GM18498 (cell line): Measurements from ENCODE around the gene C11orf21.
"Not testable (repeated sequence)": the region's sequence is repeated elsewhere in the genome, so short reads cannot be mapped to it uniquely, and the experiment has no call there.

ENCODE experiments used
- ATAC-seq: cut with Tn5 transposase; IDR thresholded peaks from one replicate; pipeline ENCODE4 v1.9.1; 2021; ENCODE audit warnings: mild to moderate bottlenecking, moderate library complexity; ENCODE audit not compliant: unreplicated experiment

The C11orf21 gene

GRCh38 chr11:2301631-2302305, at the start of gene C11orf21, which contains the start of gene TSPAN32:
Gene C11orf21, minus strand, starts transcription at chr11:2301918. Its CDS starts 110 bp downstream, at chr11:2301808.
Gene TSPAN32, plus strand, starts transcription at chr11:2302013. Its CDS starts 137 bp downstream, at chr11:2302150.
- peak; percentile 75 for ATAC-seq

DNA sequence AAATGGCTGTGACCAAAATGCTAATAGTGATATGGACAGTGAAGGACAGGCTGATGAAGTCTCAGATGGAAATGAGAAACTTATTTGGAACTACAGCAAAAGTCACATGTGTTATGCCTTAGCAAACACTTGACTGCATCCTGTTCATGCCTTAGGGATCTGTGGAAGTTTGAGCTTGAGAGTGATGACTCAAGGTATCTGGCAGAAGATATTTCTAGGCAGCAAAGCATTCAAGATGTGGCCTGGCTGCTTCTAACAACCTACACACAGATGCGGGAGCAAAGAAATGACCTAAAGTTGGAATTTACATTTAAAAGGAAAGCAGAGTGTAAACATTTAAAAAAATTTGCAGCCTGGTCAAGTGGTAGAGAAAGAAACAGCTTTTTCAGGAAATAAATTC, 47.3 kb upstream of the C11orf21 start:
- no peak for ATAC-seq

DNA sequence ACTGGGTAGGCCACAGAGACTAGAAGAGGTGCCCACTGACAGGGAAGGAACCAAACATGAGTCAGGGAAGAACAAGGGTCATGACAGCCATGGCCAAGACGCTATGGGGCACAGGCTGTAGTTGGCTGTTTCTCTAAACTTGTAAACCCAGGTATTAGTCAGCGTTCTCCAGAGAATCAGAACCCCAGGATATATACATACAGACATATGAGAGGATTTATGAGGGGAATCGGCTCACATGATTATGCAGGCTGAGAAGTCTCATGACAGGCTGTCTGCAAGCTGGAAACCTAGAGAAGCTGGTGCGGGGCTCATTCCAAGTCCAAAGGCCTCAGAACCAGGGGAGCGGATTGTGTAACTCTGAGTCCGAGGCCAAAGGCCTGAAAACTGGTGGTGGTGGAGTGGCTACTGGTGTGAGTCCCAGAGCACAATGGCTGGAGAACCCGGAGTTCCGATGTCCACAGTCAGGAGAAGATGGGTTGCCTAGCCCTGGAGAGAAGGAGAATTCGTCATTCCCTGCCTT, 45.7 kb upstream of the C11orf21 start:
- ATAC-seq: no peak

DNA sequence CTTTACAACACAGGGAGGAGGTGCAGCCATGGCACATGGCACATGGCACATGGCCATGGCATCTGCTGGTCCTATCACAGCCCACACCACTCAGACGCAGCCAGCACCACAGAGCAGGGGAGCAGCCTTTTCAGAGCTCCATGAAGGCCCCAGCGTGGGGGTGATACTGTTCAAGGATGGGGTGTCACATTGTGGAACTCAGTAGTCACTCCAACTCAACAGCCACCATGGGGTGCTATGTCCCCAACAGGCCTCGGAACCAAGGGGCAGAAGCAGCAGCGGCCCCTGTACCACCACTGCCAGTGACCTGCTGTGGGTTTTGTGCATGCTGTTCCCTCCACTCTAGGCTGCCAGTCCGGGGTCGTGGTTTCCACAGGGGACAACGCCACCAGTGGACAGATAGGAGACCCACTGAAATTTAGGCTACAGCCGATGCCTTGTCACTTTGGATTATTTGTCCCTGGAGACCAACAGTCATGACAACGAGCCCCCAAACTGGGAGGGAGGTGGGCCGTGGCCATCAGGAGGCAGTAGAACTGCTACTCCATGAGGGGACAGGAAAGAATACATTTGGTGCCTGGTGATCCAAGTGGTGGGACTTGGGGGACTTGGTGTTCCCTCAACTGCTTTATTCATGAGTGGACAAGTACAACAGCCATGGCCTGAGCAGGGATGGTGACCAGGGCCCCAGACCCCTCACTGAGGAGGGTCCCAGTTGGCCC, 45.0 kb upstream of the C11orf21 start:
- ATAC-seq: no peak

- no peak for ATAC-seq
These were observed 44.3 kb upstream of the C11orf21 start for GRCh38 chr11:2346014-2346413.

- no peak for ATAC-seq
These were observed 43.3 kb upstream of the C11orf21 start for GRCh38 chr11:2345050-2345449.

DNA sequence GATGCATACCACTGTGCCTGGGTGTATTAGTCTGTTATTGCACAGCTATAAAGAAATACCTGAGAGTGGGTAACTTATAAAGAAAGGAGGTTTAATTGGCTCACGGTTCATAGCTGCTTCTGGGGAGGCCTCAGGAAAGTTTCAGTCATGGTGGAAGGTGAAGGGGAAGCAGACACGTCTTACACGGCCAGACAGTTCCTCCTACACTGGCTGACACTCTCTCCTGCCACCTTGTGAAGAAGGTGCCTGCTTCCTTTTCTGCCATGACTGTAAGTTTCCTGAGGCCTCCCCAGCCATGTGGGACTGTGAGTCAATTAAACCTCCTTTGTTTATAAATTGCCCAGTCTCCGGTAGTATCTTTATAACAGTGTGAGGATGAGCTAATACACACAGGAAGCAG, 41.8 kb upstream of the C11orf21 start:
- no peak for ATAC-seq

DNA sequence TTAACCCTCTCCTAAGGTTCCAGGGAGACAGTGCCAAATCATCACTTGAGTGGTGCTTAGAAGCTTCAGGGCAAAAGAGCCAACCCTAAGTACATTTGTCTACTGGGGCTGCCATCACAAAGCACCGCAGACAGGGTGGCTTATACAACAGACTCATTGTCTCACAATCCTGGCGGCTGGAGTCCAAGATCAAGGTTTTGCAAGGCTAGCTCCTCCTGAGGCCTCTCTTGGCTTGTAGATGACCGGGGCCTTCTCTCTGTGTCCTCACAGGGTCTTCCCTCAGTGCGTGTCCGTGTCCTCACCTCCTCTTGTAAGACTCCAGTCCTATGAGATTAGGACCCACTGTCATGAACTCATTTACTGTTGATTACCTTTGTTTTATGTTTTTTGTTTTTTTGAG, 41.3 kb upstream of the C11orf21 start:
- ATAC-seq: no peak

DNA sequence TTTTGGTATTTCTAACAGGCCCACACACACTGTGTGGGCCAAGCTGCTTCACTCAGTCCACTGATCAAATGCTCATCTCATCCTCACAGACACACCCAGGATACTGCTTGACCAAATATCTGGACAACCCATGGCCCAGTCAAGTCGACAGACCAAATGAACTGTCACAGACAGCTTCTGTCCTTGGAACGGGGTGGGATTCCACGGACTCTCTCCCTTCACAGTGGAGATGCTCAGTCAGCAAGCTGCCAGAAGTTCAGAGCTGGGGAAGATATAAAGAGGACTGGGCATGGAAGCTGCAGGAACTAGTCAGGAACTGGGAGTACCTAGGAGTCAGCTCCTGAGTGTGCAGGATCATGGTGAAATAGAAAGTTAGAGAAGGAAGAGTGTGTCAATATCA, 40.8 kb upstream of the C11orf21 start:
- no peak for ATAC-seq

- not testable (repeated sequence) for ATAC-seq
These were observed 37.0 kb upstream of the C11orf21 start for GRCh38 chr11:2338760-2339159.

DNA sequence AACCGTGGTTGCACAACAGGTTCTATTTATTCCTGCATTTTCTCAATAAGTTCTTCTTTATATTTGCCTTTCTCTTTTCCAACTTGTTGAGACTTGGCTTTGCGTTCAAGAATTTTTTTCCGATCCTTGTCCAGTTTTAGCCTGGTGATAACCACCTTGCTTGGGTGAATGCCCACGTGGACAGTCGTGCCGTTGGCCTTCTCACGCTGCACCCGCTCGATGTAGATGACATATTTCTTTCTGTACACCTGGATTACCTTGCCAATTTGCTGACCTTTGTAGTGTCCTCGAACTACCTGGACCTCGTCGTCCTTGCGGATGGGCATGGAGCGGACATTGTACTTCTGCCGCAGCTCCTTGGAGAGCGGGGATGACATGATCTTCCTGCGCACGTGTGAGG, 33.6 kb upstream of the C11orf21 start:
- not testable (repeated sequence) for ATAC-seq

GRCh38 chr11:2333486-2334205, 31.9 kb upstream of the C11orf21 start:
- not testable (repeated sequence) for ATAC-seq

DNA sequence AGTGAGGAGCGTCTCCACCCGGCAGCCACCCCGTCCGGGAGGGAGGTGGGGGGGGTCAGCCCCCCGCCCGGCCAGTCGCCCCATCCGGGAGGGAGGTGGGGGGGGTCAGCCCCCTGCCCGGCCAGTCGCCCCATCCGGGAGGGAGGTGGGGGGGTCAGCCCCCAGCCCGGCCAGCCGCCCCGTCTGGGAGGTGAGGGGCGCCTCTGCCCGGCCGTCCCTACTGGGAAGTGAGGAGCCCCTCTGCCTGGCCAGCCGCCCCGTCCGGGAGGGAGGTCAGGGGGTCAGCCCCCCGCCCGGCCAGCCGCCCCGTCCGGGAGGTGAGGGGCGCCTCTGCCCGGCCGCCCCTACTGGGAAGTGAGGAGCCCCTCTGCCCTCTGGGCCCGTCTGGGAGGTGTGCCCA, 30.9 kb upstream of the C11orf21 start:
- ATAC-seq: not testable (repeated sequence)

- ATAC-seq: no peak
These were observed 29.7 kb upstream of the C11orf21 start for GRCh38 chr11:2331404-2331803.

DNA sequence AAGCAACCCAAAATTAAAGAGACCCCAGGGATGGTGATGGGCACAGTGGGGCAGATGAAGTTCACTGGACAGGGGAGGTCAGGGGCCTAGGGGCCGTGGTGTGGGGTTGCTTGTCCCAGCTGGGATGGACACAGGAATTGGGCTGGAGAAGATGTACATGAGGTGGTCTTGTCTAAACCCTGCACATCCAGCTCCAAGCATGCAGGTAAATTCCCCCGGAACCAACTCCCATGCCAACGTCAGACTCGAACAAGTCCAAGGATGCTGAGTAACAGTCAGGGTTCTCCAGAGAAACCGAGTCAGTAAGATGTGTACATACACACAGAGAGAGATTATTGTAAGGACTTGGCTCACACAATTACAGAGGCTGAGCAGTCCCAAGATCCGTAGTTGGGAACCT, 29.0 kb upstream of the C11orf21 start:
- no peak for ATAC-seq

DNA sequence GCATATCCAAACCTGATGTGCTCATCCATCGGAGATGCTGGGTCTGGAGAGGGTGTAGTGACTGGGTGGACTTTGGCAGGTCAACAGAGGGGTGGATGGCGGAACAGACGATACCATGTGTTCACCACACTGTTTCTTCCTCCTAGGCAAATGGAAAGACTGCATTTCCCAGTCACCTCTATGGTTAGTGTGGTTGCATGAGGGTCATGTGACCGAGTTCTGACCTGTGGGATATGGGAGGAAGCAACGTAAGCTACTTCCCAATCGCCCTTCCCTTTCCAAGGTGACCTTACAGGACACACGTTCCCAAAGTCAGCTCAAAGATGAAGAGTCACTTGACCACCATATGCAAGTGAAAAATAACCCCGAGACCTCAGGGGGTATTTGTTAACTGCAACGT, 27.8 kb upstream of the C11orf21 start:
- no peak for ATAC-seq

DNA sequence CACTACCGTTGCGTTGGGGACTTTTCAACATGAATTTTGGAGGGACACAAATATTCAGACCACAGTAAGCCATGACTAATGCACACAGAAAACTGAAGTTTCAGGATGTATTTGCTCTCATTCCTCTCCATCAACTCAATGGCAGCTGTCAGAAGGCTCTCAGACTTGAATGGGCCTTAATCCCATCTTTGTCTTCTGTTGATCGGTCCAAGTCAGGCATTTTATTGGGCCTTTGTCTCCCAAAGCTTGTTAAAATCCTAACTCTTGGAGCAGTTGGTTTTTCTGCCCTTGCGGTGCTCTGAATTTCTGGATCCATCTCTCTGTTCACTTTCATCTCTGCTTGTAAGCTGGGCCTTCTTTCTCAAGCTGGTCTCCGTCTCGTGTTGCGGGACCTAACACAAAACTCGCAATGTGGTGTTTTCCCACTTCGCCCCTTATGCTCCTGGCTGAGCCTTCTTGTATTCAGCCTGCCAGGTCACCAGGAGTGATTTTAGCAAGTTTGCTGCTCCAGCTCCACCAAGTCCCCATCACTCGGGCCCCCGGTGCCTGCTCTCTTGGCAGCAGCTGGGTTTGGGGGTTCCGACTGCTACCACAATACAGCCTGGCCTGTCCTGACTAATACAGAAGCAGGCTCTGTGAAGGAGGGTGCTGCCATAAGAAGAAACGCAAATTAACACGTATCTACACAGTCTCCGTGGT, 27.1 kb upstream of the C11orf21 start:
- ATAC-seq: no peak

GRCh38 chr11:2328021-2328420, 26.3 kb upstream of the C11orf21 start:
- no peak for ATAC-seq

DNA sequence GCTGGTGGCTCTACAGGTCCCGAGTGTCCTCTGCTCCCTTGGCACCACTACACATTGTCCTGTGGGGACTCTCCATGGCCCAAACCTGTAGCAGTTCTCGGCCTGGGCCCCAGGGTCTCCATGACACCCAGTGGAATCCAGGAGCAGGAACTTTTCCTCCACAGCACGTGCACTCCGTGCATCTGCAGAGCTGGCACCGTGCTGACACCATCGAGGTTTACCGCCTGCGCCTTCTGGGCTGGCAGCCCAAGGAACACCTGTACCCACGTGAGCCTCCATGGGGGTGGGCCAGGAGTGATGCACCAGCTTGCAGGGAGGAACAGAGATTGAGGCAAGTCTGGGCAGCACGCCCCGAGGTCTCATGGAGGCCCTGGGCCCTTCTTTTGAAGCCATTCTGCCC, 25.3 kb upstream of the C11orf21 start:
- no peak for ATAC-seq

GRCh38 chr11:2325719-2326118, 24.0 kb upstream of the C11orf21 start:
- ATAC-seq: no peak

DNA sequence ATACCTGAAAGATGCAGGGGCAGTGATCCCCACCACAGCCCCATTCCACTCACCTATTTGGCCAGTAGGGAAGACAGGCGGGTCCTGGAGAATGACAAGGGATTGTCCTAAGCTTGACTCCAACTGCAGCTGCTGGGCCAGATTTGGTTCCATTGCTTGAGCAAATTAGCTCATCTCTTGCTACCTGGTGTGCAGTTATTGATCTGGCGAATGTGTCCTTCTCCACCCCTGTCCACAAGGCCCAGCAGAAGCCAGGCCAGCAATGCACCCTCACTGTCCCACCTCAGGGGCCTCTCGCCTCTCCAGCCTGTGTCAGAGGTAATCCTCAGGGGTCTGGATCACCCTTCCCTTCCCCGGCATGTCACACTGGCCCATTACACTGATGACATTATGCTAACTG, 23.4 kb upstream of the C11orf21 start:
- ATAC-seq: no peak
